DOHH2 (cell line): ENCODE measurements around the gene PAPSS2.

Experiments
- H3F3A ChIP-seq: fragments of 200-600 bp; sonication (generic), shearing (Covaris generic); 2 replicates; pipeline ENCODE4 v1.6.0; 2016; ENCODE audit warnings: antibody characterized with exemption, mild to moderate bottlenecking; ENCODE audit not compliant: control insufficient read depth, insufficient read depth
- H3K27ac ChIP-seq: fragments of 200-600 bp; sonication (generic); 2 replicates; pipeline ENCODE4 v1.5.1; 2014; ENCODE audit warnings: low read depth, mild to moderate bottlenecking, low read length, moderate library complexity
- H3K27me3 ChIP-seq: fragments of 200-600 bp; sonication (generic); 2 replicates; pipeline ENCODE4 v1.6.1; 2014; ENCODE audit warnings: mild to moderate bottlenecking, low read length, mixed read lengths; ENCODE audit not compliant: control insufficient read depth
- H3K36me3 ChIP-seq: fragments of 200-600 bp; sonication (generic); 2 replicates; pipeline ENCODE4 v1.6.1; 2014; ENCODE audit warnings: mild to moderate bottlenecking, low read length, moderate library complexity, mixed read lengths; ENCODE audit not compliant: control insufficient read depth
- H3K4me1 ChIP-seq: fragments of 200-600 bp; sonication (generic); 2 replicates; pipeline ENCODE4 v1.6.1; 2014; ENCODE audit warnings: mild to moderate bottlenecking, low read length, mixed read lengths; ENCODE audit not compliant: control insufficient read depth
- H3K4me2 ChIP-seq: fragments of 200-600 bp; sonication (generic); 2 replicates; pipeline ENCODE4 v1.6.0; 2014; ENCODE audit warnings: mild to moderate bottlenecking, low read length, moderate library complexity
- H3K4me3 ChIP-seq: fragments of 200-600 bp; sonication (generic); 2 replicates; pipeline ENCODE4 v1.5.1; 2014; ENCODE audit warnings: mild to moderate bottlenecking, low read length, mixed read lengths
- H3K79me2 ChIP-seq: fragments of 200-600 bp; sonication (generic); 2 replicates; pipeline ENCODE4 v1.6.1; 2014; ENCODE audit warnings: mild to moderate bottlenecking, low read length, mixed read lengths; ENCODE audit not compliant: control insufficient read depth
- H3K9me2 ChIP-seq: fragments of 200-600 bp; sonication (generic); replicated peaks from 2 replicates; pipeline ENCODE4 v1.6.1; 2014; ENCODE audit warnings: mild to moderate bottlenecking, low read length, mixed read lengths; ENCODE audit not compliant: control insufficient read depth
- H3K9me3 ChIP-seq: fragments of 200-600 bp; sonication (generic); 2 replicates; pipeline ENCODE4 v1.6.1; 2014; ENCODE audit warnings: antibody characterized with exemption, low read length, mixed read lengths; ENCODE audit not compliant: control insufficient read depth, insufficient read depth
- H4K20me1 ChIP-seq: fragments of 200-600 bp; sonication (generic); 2 replicates; pipeline ENCODE4 v1.6.0; 2014; ENCODE audit warnings: low read depth, mild to moderate bottlenecking, antibody characterized with exemption, low read length, moderate library complexity; ENCODE audit not compliant: control insufficient read depth, insufficient read depth
- EZH2phosphoT487 ChIP-seq: fragments of 200-600 bp; sonication (generic); IDR thresholded peaks from 2 replicates; pipeline ENCODE4 v1.6.1; 2017; ENCODE audit warnings: borderline replicate concordance, mild to moderate bottlenecking, antibody characterized with exemption, low read length, moderate library complexity, mixed read lengths
- TF ChIP-seq, protein P1 (sequence below): fragments of 200-600 bp; sonication (generic); IDR thresholded peaks from one replicate; pipeline ENCODE4 v1.5.1; 2014; ENCODE audit warnings: antibody characterized with exemption, mild to moderate bottlenecking, low read depth, low read length; ENCODE audit not compliant: poor library complexity, severe bottlenecking

Gene PAPSS2

DNA sequence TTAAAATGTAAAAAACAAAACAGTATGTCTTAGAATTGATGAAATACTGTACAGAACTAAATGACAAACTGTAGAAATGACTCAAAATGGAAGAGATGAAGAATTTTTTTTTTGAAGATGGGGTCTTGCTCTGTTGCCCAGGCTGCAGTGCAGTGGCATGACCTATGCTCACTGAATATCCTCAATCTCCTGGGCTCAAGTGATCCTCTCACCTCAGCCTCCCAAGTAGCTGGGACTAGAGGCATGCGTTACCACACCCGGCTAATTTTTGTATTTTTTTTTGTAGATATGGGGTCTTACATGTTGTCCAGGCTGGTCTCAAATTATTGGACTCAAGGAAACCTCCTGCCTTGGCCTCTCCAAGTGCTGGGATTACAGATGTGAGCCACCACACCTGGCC lies 121.9 kb downstream of the PAPSS2 start:
- H3K4me1 ChIP-seq = no peaks in the 10 kb centered on the region
- no peak for TF ChIP-seq EZH2phosphoT487
- TF ChIP-seq, protein P1, sequence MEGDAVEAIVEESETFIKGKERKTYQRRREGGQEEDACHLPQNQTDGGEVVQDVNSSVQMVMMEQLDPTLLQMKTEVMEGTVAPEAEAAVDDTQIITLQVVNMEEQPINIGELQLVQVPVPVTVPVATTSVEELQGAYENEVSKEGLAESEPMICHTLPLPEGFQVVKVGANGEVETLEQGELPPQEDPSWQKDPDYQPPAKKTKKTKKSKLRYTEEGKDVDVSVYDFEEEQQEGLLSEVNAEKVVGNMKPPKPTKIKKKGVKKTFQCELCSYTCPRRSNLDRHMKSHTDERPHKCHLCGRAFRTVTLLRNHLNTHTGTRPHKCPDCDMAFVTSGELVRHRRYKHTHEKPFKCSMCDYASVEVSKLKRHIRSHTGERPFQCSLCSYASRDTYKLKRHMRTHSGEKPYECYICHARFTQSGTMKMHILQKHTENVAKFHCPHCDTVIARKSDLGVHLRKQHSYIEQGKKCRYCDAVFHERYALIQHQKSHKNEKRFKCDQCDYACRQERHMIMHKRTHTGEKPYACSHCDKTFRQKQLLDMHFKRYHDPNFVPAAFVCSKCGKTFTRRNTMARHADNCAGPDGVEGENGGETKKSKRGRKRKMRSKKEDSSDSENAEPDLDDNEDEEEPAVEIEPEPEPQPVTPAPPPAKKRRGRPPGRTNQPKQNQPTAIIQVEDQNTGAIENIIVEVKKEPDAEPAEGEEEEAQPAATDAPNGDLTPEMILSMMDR = no peak

GRCh38 chr10:87782721-87783120 lies 123.0 kb downstream of the PAPSS2 start:
- H3K9me3 ChIP-seq = no peaks in the 10 kb centered on the region
- H3K27me3 ChIP-seq = no peaks in the 10 kb centered on the region
- H3F3A ChIP-seq = no peaks in the 10 kb centered on the region; the same call in 1 of the 2 replicates
- no peak overlapping the region for H3K4me3 ChIP-seq
- TF ChIP-seq EZH2phosphoT487 = no peak
- TF ChIP-seq, protein P1 = no peak
- no peaks in the 10 kb centered on the region for H3K4me1 ChIP-seq
- H3K27ac ChIP-seq = no peak overlapping the region
- no peaks in the 10 kb centered on the region for H4K20me1 ChIP-seq
- peaks cover 71% of the 10 kb centered on the region for H3K36me3 ChIP-seq
- peaks cover 22% of the 10 kb centered on the region for H3K79me2 ChIP-seq
- no peaks in the 10 kb centered on the region for H3K9me2 ChIP-seq
- H3K4me2 ChIP-seq = no peak overlapping the region

More for the DNA sequence above, 121.9 kb downstream of the PAPSS2 start:
- peaks cover 75% of the 10 kb centered on the region for H3K36me3 ChIP-seq
- H3F3A ChIP-seq = no peaks in the 10 kb centered on the region; the same call in 1 of the 2 replicates
- H3K9me2 ChIP-seq = no peaks in the 10 kb centered on the region
- no peak overlapping the region for H3K4me2 ChIP-seq
- no peak overlapping the region for H3K27ac ChIP-seq
- no peak overlapping the region for H3K4me3 ChIP-seq
- no peaks in the 10 kb centered on the region for H3K9me3 ChIP-seq
- no peaks in the 10 kb centered on the region for H3K27me3 ChIP-seq
- H4K20me1 ChIP-seq = no peaks in the 10 kb centered on the region
- H3K79me2 ChIP-seq = peaks cover 22% of the 10 kb centered on the region

DNA sequence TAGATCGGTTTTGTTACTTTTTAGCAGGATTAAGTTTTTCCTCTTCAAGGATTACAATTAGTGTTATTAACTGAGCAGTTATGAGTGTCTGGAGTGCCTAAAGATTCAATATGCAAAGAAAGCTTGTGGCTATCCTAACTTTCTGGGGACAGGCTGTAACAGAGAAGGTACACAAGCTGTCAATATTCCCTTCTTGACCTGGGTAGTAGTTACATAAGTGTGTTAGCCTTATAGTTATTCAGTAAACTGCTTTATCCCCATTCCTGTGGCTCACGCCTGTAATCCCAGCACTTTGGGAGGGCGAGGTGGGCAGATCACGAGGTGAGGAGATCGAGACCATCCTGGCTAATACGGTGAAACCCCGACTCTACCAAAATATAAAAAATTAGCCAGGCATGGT lies 126.7 kb downstream of the PAPSS2 start:
- Histone ChIP-seq H3K79me2 (0 out of 2 replicates have a peak, but pooled peaks cover 3% of the 10 kb centered on the region), H3K9me3 (no peaks in the 10 kb centered on the region), H3F3A (no peaks in the 10 kb centered on the region), H3K4me3 (no peak overlapping the region), H3K36me3 (peaks cover 75% of the 10 kb centered on the region), H3K27me3 (no peaks in the 10 kb centered on the region), H3K4me1 (no peaks in the 10 kb centered on the region), H3K9me2 (no peaks in the 10 kb centered on the region), H4K20me1 (no peaks in the 10 kb centered on the region), H3K4me2 (no peak overlapping the region), H3K27ac (no peak overlapping the region)
- no peak for TF ChIP-seq EZH2phosphoT487
- TF ChIP-seq, protein P1 = no peak
